IMR-90 (cell line): ENCODE measurements around the gene PRTFDC1. TPM values are rescaled to one million over a fixed set of nuclear protein-coding genes. Genes with fewer than 3 reads are reported as not detected.
A peak's percentile ranks its signal among the peaks of the same experiment; 100 is the strongest.

Experiments
- ATAC-seq: fragments of 200-7000 bp; cut with Tn5 transposase; 2 replicates; pipeline ENCODE4 v1.9.1; 2020; ENCODE audit warnings: low read depth, mild to moderate bottlenecking, moderate library complexity
- BruUV-seq: library from RNA; stranded (reverse); fragments of 400-500 nt; replicated peaks from 2 replicates; lab custom pipeline; 2021; lab: Mats Ljungman, UMichigan
- CTCF ChIA-PET: fragments of 300-600 bp; formaldehyde crosslinking; extraction: SDS; loops from one replicate; lab custom pipeline; 2021; ENCODE audit warnings: antibody characterized with exemption; lab: Yijun Ruan, JAX
- POLR2A ChIA-PET: fragments of 300-600 bp; sonication (Branson Sonifier 250); formaldehyde crosslinking; loops from one replicate; lab custom pipeline; 2022; ENCODE audit warnings: antibody characterized with exemption; ENCODE audit not compliant: unreplicated experiment; lab: Charles Lee
- DNase-seq: peaks from one replicate; pipeline ENCODE4 v3.0.0; 2013
- H2AFZ ChIP-seq: replicated peaks from 2 replicates; pipeline ENCODE3; 2013; ENCODE audit warnings: low read length, mild to moderate bottlenecking; ENCODE audit not compliant: poor library complexity
- H2AK5ac ChIP-seq: 2 replicates; pipeline ENCODE4 v1.6.1; 2013; ENCODE audit warnings: low read depth, low read length, inconsistent platforms
- H2AK9ac ChIP-seq: replicated peaks from 2 replicates; pipeline ENCODE3; 2013; ENCODE audit warnings: mild to moderate bottlenecking, low read depth, low read length, moderate library complexity; ENCODE audit not compliant: poor library complexity
- H2BK120ac ChIP-seq: 2 replicates; pipeline ENCODE4 v1.6.1; 2013; ENCODE audit warnings: low read depth, low read length, inconsistent platforms
- H2BK15ac ChIP-seq: 3 replicates; pipeline ENCODE4 v1.6.1; 2013; ENCODE audit warnings: low read depth, low read length, inconsistent platforms
- H2BK20ac ChIP-seq: 2 replicates; pipeline ENCODE4 v1.6.1; 2013; ENCODE audit warnings: low read depth, mild to moderate bottlenecking, inconsistent platforms, low read length, moderate library complexity
- H2BK5ac ChIP-seq: 2 replicates; pipeline ENCODE4 v1.6.1; 2013; ENCODE audit warnings: mild to moderate bottlenecking, low read depth, low read length, inconsistent platforms; ENCODE audit not compliant: poor library complexity, severe bottlenecking
- H3K14ac ChIP-seq: replicated peaks from 2 replicates; pipeline ENCODE4 v1.6.1; 2013; ENCODE audit warnings: low read depth, low read length, inconsistent platforms
- H3K18ac ChIP-seq: 2 replicates; pipeline ENCODE4 v1.6.1; 2013; ENCODE audit warnings: low read depth, low read length, control low read depth
- H3K23ac ChIP-seq: 2 replicates; pipeline ENCODE4 v1.6.1; 2013; ENCODE audit warnings: low read depth, low read length, inconsistent platforms
- H3K27ac ChIP-seq: 2 replicates; pipeline ENCODE4 v1.5.1; 2013; ENCODE audit warnings: mild to moderate bottlenecking, control low read depth, low read length; ENCODE audit not compliant: insufficient read depth
- H3K27me3 ChIP-seq: 2 replicates; pipeline ENCODE4 v1.6.1; 2013; ENCODE audit warnings: low read length; ENCODE audit not compliant: control insufficient read depth, insufficient read depth
- H3K36me3 ChIP-seq: 2 replicates; pipeline ENCODE4 v1.6.1; 2013; ENCODE audit warnings: low read length, mixed read lengths; ENCODE audit not compliant: control insufficient read depth, insufficient read depth
- H3K4ac ChIP-seq: 2 replicates; pipeline ENCODE4 v1.6.1; 2013; ENCODE audit warnings: low read depth, low read length, inconsistent platforms
- H3K4me1 ChIP-seq: 2 replicates; pipeline ENCODE4 v1.6.1; 2013; ENCODE audit warnings: low read length, mixed read lengths; ENCODE audit not compliant: control insufficient read depth, insufficient read depth
- H3K4me2 ChIP-seq: 2 replicates; pipeline ENCODE4 v1.6.1; 2013; ENCODE audit warnings: low read depth, mild to moderate bottlenecking, control low read depth, low read length, moderate library complexity
- H3K4me3 ChIP-seq: 2 replicates; pipeline ENCODE4 v1.5.1; 2013; ENCODE audit warnings: low read depth, mild to moderate bottlenecking, control low read depth, low read length, moderate library complexity; ENCODE audit not compliant: insufficient read depth
- H3K56ac ChIP-seq: 2 replicates; pipeline ENCODE4 v1.6.1; 2013; ENCODE audit warnings: low read length, inconsistent platforms; ENCODE audit not compliant: insufficient read depth; ENCODE audit errors: extremely low read depth
- H3K79me1 ChIP-seq, 2 experiments: 2 replicates each; pipeline ENCODE4 v1.6.1; 2013; ENCODE audit warnings: low read length in 2 of 2, inconsistent platforms in 1 of 2, low read depth in 1 of 2
- H3K9ac ChIP-seq: 2 replicates; pipeline ENCODE4 v1.6.1; 2013; ENCODE audit warnings: low read depth, low read length, control low read depth
- H3K9me1 ChIP-seq: 2 replicates; pipeline ENCODE4 v1.6.1; 2013; ENCODE audit warnings: low read length, inconsistent platforms; ENCODE audit not compliant: insufficient read depth
- H3K9me3 ChIP-seq: 2 replicates; pipeline ENCODE4 v1.6.1; 2013; ENCODE audit warnings: low read length; ENCODE audit not compliant: control insufficient read depth, insufficient read depth
- H4K20me1 ChIP-seq: 2 replicates; pipeline ENCODE4 v1.6.1; 2013; ENCODE audit warnings: low read length, inconsistent platforms; ENCODE audit not compliant: insufficient read depth
- H4K5ac ChIP-seq: 2 replicates; pipeline ENCODE4 v1.6.1; 2013; ENCODE audit warnings: mild to moderate bottlenecking, low read depth, low read length, control low read depth
- H4K8ac ChIP-seq, 2 experiments: 2 replicates each; pipeline ENCODE4 v1.6.1; 2013; ENCODE audit warnings: low read depth in 2 of 2, low read length in 2 of 2, control low read depth in 1 of 2, inconsistent platforms in 1 of 2
- H4K91ac ChIP-seq: 2 replicates; pipeline ENCODE4 v1.6.1; 2013; ENCODE audit warnings: low read depth, low read length, inconsistent platforms; ENCODE audit not compliant: insufficient read depth
- BHLHE40 ChIP-seq: fragments of 150-350 bp; IDR thresholded peaks from 2 replicates; pipeline ENCODE4 v1.6.1; 2016; ENCODE audit warnings: mild to moderate bottlenecking, low read depth, low read length
- CEBPB ChIP-seq: IDR thresholded peaks from 2 replicates; pipeline ENCODE4 v1.6.1; 2012; ENCODE audit warnings: low read depth, low read length, improper control_type of control experiment
- CHD1 ChIP-seq: IDR thresholded peaks from 2 replicates; pipeline ENCODE4 v1.6.1; 2012; ENCODE audit warnings: low read depth, low read length, improper control_type of control experiment
- CTCF ChIP-seq: conservative IDR thresholded peaks from 2 replicates; pipeline ENCODE4 v1.5.1; 2012; ENCODE audit warnings: mild to moderate bottlenecking, low read depth, low read length, improper control_type of control experiment
- ELK1 ChIP-seq: fragments of 150-350 bp; IDR thresholded peaks from 2 replicates; pipeline ENCODE4 v1.6.1; 2016; ENCODE audit warnings: low read depth, mild to moderate bottlenecking, low read length, moderate library complexity, borderline replicate concordance
- FOS ChIP-seq: fragments of 150-350 bp; IDR thresholded peaks from 2 replicates; pipeline ENCODE4 v1.6.1; 2016; ENCODE audit warnings: low read depth, low read length
- MAFK ChIP-seq: IDR thresholded peaks from 2 replicates; pipeline ENCODE4 v1.6.1; 2012; ENCODE audit warnings: low read depth, low read length, improper control_type of control experiment
- MAZ ChIP-seq: IDR thresholded peaks from 2 replicates; pipeline ENCODE4 v1.6.1; 2012; ENCODE audit warnings: low read depth, mild to moderate bottlenecking, low read length, improper control_type of control experiment, moderate library complexity, borderline replicate concordance
- MXI1 ChIP-seq: IDR thresholded peaks from 2 replicates; pipeline ENCODE4 v1.6.1; 2012; ENCODE audit warnings: low read depth, mild to moderate bottlenecking, low read length, moderate library complexity, borderline replicate concordance
- NFE2L2 ChIP-seq: fragments of 150-350 bp; IDR thresholded peaks from 2 replicates; pipeline ENCODE4 v1.6.1; 2016; ENCODE audit warnings: low read depth, mild to moderate bottlenecking, low read length
- POLR2A ChIP-seq: IDR thresholded peaks from 2 replicates; pipeline ENCODE4 v1.6.1; 2012; ENCODE audit warnings: mild to moderate bottlenecking, low read depth, low read length
- RAD21 ChIP-seq: IDR thresholded peaks from 2 replicates; pipeline ENCODE4 v1.6.1; 2012; ENCODE audit warnings: low read length, improper control_type of control experiment
- RCOR1 ChIP-seq: IDR thresholded peaks from 2 replicates; pipeline ENCODE4 v1.6.1; 2012; ENCODE audit warnings: mild to moderate bottlenecking, low read length, improper control_type of control experiment; ENCODE audit not compliant: insufficient replicate concordance
- SMC3 ChIP-seq: fragments of 150-350 bp; IDR thresholded peaks from 2 replicates; pipeline ENCODE4 v1.6.1; 2016; ENCODE audit warnings: low read depth, mild to moderate bottlenecking, antibody characterized with exemption, low read length, moderate library complexity
- USF2 ChIP-seq: fragments of 150-350 bp; IDR thresholded peaks from 2 replicates; pipeline ENCODE4 v1.6.1; 2017; ENCODE audit warnings: mild to moderate bottlenecking, antibody characterized with exemption, low read length, low read depth
- WGBS, 2 experiments: methylation state at CpG; one replicate each; pipeline versions ENCODE4 v1.1.5 to v1.1.7; 2013; ENCODE audit warnings: missing lambda C conversion rate in 2 of 2; ENCODE audit not compliant: insufficient read length in 1 of 2; ENCODE audit errors: extremely low coverage in 2 of 2; 5-methylcytosine and 5-hydroxymethylcytosine counted together
- dilution Hi-C: fragments of 300-500 bp; cut with HindIII; formaldehyde crosslinking; loops from one replicate; pipeline ENCODE4 v1.14.3; 2018; ENCODE audit warnings: low sequenced_read_pairs; ENCODE audit not compliant: unreplicated experiment
- in situ Hi-C: fragments of 300-500 bp; cut with MboI; formaldehyde crosslinking; loops from 3 replicates; pipeline ENCODE4 v1.14.3; 2019; ENCODE audit warnings: low sequenced_read_pairs, inconsistent platforms, mixed read lengths
- intact Hi-C: fragments of 100-400 bp; cut with micrococcal nuclease; formaldehyde crosslinking; loops from 2 replicates; pipeline ENCODE4 v1.10.0; 2022
- polyA plus RNA-seq, 3 experiments: library from polyadenylated mRNA; depleted of rRNA; stranded (reverse); fragments of >200 nt; gene quantifications; 2 replicates each; pipeline ENCODE4 v1.2.3, GENCODE V29; 2012; ENCODE audit warnings: low replicate concordance in 1 of 3
- total RNA-seq: library from RNA; depleted of rRNA; stranded (reverse); fragments of >200 nt; gene quantifications from 2 replicates; pipeline ENCODE4 v1.2.3, GENCODE V29; 2012

Gene PRTFDC1
- total and polyA plus RNA-seq, 2 of the 4 experiments (the other 2 are of a cell fraction) = 12.3 to 17.9 TPM

GRCh38 chr10:24961582-24961981 lies 9.2 kb upstream of the PRTFDC1 start:
- no peak for TF ChIP-seq NFE2L2
- no peak for TF ChIP-seq MAZ
- TF ChIP-seq BHLHE40 = no peak
- no peak for TF ChIP-seq RAD21
- no peak for TF ChIP-seq FOS
- no peak for TF ChIP-seq MXI1
- TF ChIP-seq CEBPB = no peak
- no peak for TF ChIP-seq RCOR1
- TF ChIP-seq CHD1 = no peak
- TF ChIP-seq USF2 = no peak
- no peak for TF ChIP-seq POLR2A
- no peak for TF ChIP-seq MAFK
- no peak for TF ChIP-seq ELK1
- no peak for TF ChIP-seq CTCF
- TF ChIP-seq SMC3 = no peak
- H2BK5ac ChIP-seq = no peak overlapping the region
- ATAC-seq (no peak), DNase-seq (no peak)
- H4K20me1 ChIP-seq = no peaks in the 10 kb centered on the region
- H3K4me2 ChIP-seq = no peak overlapping the region
- H3K9ac ChIP-seq = no peak overlapping the region
- no peak overlapping the region for H4K91ac ChIP-seq
- peaks cover 19% of the 10 kb centered on the region for H3K4me1 ChIP-seq
- peak overlapping the region; percentile 26; the same call in 1 of the 2 replicates for H2BK120ac ChIP-seq
- no peak overlapping the region for H3K4me3 ChIP-seq
- no peak overlapping the region for H2AK5ac ChIP-seq
- no peak overlapping the region for H2BK15ac ChIP-seq
- H3K23ac ChIP-seq = no peak overlapping the region
- H3K18ac ChIP-seq = peak overlapping the region; percentile 47; the same call in 1 of the 2 replicates
- no peak overlapping the region; the same call in 1 of the 2 replicates for H3K14ac ChIP-seq
- no peaks in the 10 kb centered on the region for H3K9me3 ChIP-seq
- peaks cover 0 to 3% of the 10 kb centered on the region in 2 experiments; a peak in 1 of 4 replicates for H3K79me1 ChIP-seq
- H2BK20ac ChIP-seq = no peak overlapping the region
- H2AFZ ChIP-seq = no peak overlapping the region
- CTCF ChIA-PET = interaction anchor here (0.6 to 0.9 kb wide), 2 partner anchors 25 to 344 kb away, joined by 3 read pairs; no protein-coding TSS in a partner anchor
- peaks cover 15% of the 10 kb centered on the region for H3K9me1 ChIP-seq
- POLR2A ChIA-PET = no interaction called here
- H4K8ac ChIP-seq = no peak overlapping the region
- no peak overlapping the region for H2AK9ac ChIP-seq
- intact Hi-C loops (no loop called here), dilution Hi-C loops (no loop called here), in situ Hi-C loops (loop anchor here (25.0 kb wide), 1 partner anchor 249 kb away; the partner anchor contains the start of gene ARHGAP21)
- no peaks in the 10 kb centered on the region for H3K27me3 ChIP-seq
- no peaks in the 10 kb centered on the region for H3K36me3 ChIP-seq
- no peak overlapping the region for H3K27ac ChIP-seq
- no TSS peak for BruUV-seq
- H4K5ac ChIP-seq = no peak overlapping the region
- no peak overlapping the region for H3K56ac ChIP-seq
- no CpG with 5 or more reads among the region's 4 CpGs for WGBS, 2 experiments
- peak overlapping the region; percentile 20; the same call in 1 of the 2 replicates for H3K4ac ChIP-seq
